ENCODE measurements around the gene MRPS27.

The MRPS27 gene

DNA sequence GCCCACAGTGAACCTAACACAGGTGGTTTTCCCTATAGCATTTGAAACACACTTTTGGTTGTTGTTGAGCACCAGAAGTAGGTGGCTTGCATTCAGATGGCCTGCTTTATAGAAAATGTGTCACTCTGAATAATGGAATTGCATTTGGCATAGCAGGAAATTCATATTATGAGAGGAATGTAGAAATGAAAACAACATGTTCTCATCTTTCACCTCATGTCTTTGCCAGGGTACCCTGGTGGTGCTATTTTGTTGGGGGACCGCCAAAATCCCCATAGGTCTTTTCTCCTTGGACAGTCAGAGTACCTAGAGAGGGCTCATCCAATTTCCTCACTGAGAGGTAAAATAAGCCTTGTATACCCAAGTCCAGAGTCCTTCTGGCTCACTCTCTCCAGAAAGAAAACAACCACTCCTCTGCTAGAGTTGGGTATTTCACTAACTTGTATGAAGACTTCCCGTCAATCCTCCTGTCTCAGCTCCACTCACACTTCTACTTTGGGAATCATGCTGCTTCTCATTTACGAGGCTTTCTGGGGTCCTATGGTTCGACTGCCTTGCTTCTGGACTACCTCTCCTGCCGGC is 67.4 kb downstream of the MRPS27 start:
- no peak for TF ChIP-seq CTCF (IDR thresholded peaks at IDR 0.05; ENCODE audit: control extremely low read depth, extremely low read depth, low read depth, missing control alignments)
- DNase-seq (ENCODE audit: extremely low spot score): no peak
- ChIA-PET POLR2A (no interaction called here), CTCF (interaction anchor here (1.7 to 2.8 kb wide), 2 partner anchors 17 to 56 kb away, joined by 4 to 10 read pairs; no protein-coding TSS in a partner anchor)

DNA sequence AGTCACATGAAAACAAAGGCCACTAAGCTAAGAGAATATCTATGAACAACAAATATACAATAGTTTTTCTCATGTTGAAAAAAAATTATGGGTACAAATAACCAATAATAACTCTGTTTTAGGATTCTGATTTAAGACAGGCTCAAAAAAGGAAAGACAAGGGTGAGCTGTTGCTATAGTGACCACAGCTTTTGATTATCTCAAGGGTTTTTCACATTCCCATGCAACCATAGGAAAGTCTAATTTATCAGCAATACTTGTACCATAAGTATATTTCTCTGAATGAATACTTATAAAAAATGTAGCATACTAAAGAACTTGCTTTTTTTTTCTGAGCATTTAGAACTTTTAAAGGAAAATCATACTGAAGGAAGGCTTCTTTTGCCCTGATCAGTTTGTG is 68.0 kb downstream of the MRPS27 start:
- DNase-seq (ENCODE audit: extremely low spot score): no peak
- ChIA-PET POLR2A (no interaction called here), CTCF (interaction anchor here (0.9 to 1.4 kb wide), 7 partner anchors 12 to 56 kb away, joined by 3 to 8 read pairs (median 4); no protein-coding TSS in a partner anchor)
- TF ChIP-seq CTCF (IDR thresholded peaks at IDR 0.05; ENCODE audit: control extremely low read depth, extremely low read depth, low read depth, missing control alignments): no peak

DNA sequence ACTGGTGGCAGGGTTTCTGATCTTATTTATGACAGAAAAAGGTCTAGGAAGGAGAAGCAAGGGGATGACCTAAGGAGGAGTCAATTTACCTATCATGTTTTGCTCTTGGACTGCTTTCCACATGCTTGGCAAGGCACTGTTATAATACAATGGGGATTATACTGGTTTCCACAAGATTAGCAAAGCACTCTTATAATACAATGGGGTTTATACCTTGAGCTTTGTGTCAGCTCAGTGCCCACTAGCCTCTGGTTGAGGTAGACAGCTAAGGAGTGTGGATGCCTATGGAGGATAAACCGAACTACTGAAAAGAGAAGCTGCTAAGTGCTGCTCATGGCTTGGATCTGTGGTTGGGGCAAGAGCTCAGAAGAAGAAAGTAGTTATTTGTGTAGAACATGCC is 68.7 kb downstream of the MRPS27 start:
- TF ChIP-seq CTCF (IDR thresholded peaks at IDR 0.05; ENCODE audit: control extremely low read depth, extremely low read depth, low read depth, missing control alignments): no peak
- no peak for DNase-seq (ENCODE audit: extremely low spot score)
- CTCF ChIA-PET: interaction anchor here (0.9 to 1.4 kb wide), 7 partner anchors 13 to 57 kb away, joined by 3 to 8 read pairs (median 4); no protein-coding TSS in a partner anchor
- POLR2A ChIA-PET: no interaction called here

GRCh38 chr5:72248410-72248981 is 71.5 kb downstream of the MRPS27 start:
- POLR2A ChIA-PET: no interaction called here
- DNase-seq (ENCODE audit: extremely low spot score): no peak
- CTCF ChIA-PET: interaction anchor here (1.0 to 3.2 kb wide), 9 partner anchors 8 to 60 kb away, joined by 3 to 10 read pairs (median 4); no protein-coding TSS in a partner anchor

DNA sequence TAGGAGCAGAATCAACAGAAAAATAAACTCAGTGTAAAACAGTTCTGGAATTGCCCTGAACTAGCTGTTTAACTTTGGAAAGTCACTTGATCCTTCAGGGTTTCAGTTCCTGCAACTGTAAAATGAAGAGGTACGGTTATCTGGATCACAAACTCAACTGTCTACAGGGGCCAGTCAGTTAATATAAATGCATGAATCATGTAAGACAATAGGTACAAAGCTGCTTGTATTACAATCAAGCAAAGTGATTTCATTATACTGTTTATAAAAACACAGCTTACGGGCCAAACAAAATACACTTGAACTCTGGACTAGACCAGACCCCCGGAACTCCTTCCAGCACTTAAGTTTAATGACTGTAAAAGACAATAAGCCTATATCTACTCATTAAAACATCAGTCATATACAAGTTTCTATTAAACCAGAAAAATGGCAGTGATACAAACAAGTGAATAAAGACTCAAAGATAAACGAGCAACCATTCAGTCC is 73.0 kb downstream of the MRPS27 start:
- ChIA-PET CTCF (interaction anchor here (1.0 to 3.2 kb wide), 4 partner anchors 8 to 46 kb away, joined by 3 to 10 read pairs (median 5); no protein-coding TSS in a partner anchor), POLR2A (no interaction called here)
- TF ChIP-seq CTCF (IDR thresholded peaks at IDR 0.05; ENCODE audit: control extremely low read depth, extremely low read depth, low read depth, missing control alignments): no peak
- DNase-seq (ENCODE audit: extremely low spot score): no peak

More at GRCh38 chr5:72248410-72248981, 71.5 kb downstream of the MRPS27 start:
- no peak for TF ChIP-seq CTCF (IDR thresholded peaks at IDR 0.05; ENCODE audit: control extremely low read depth, extremely low read depth, low read depth, missing control alignments)

GRCh38 chr5:72245951-72246532 is 74.0 kb downstream of the MRPS27 start:
- CTCF ChIA-PET: interaction anchor here (1.1 to 2.3 kb wide), 12 partner anchors 9 to 110 kb away, joined by 3 to 11 read pairs (median 6); no protein-coding TSS in a partner anchor
- peak; percentile 37 for TF ChIP-seq CTCF (IDR thresholded peaks at IDR 0.05; ENCODE audit: control extremely low read depth, extremely low read depth, low read depth, missing control alignments)
- POLR2A ChIA-PET: no interaction called here
- no peak for DNase-seq (ENCODE audit: extremely low spot score)

Data from GM10248 (cell line).